HPDE6-E6E7 (cell line): ENCODE measurements around the gene ADPRHL1.

Source experiments
- DNase-seq: peaks from one replicate; pipeline ENCODE4 v3.0.0; 2011; ENCODE audit warnings: missing footprints; ENCODE audit errors: extremely low spot score

Gene ADPRHL1

GRCh38 chr13:113417008-113417751, 36.1 kb downstream of the ADPRHL1 start:
- DNase-seq = no peak

- no peak for DNase-seq
Measured at GRCh38 chr13:113415825-113416224, 37.5 kb downstream of the ADPRHL1 start.

- DNase-seq = no peak
Measured at GRCh38 chr13:113415032-113415431, 38.3 kb downstream of the ADPRHL1 start.

GRCh38 chr13:113414335-113414734, 39.0 kb downstream of the ADPRHL1 start:
- DNase-seq = no peak

- DNase-seq = no peak
Measured at GRCh38 chr13:113413898-113414282, 39.4 kb downstream of the ADPRHL1 start.

- no peak for DNase-seq
Measured at GRCh38 chr13:113413178-113413897, 40.0 kb downstream of the ADPRHL1 start.

GRCh38 chr13:113412440-113412839, 40.8 kb downstream of the ADPRHL1 start:
- no peak for DNase-seq

- DNase-seq = no peak
Measured at GRCh38 chr13:113411216-113412023, 41.9 kb downstream of the ADPRHL1 start.

GRCh38 chr13:113410472-113411201, 42.7 kb downstream of the ADPRHL1 start:
- no peak for DNase-seq

- no peak for DNase-seq
Measured at GRCh38 chr13:113408562-113408961, 44.7 kb downstream of the ADPRHL1 start.

GRCh38 chr13:113407531-113408393, 45.5 kb downstream of the ADPRHL1 start:
- no peak for DNase-seq

- DNase-seq = no peak
Measured at GRCh38 chr13:113407103-113407530, 46.2 kb downstream of the ADPRHL1 start.

GRCh38 chr13:113406321-113407102, 46.8 kb downstream of the ADPRHL1 start:
- no peak for DNase-seq

GRCh38 chr13:113405481-113406300, 47.6 kb downstream of the ADPRHL1 start:
- DNase-seq = no peak

- no peak for DNase-seq
Measured at GRCh38 chr13:113404723-113405471, 48.4 kb downstream of the ADPRHL1 start.

- DNase-seq = no peak
Measured at GRCh38 chr13:113404366-113404722, 48.9 kb downstream of the ADPRHL1 start.

GRCh38 chr13:113403255-113404104, 49.8 kb downstream of the ADPRHL1 start:
- DNase-seq = no peak
